Ascending aorta (tissue), 2 donors: ENCODE data around the gene STARD9. TPM values are rescaled to one million over a fixed set of nuclear protein-coding genes. Genes with fewer than 3 reads are reported as not detected.

ENCODE experiments used
- DNase-seq, 2 donors: peaks; one replicate each; pipeline ENCODE4 v3.0.0-alpha.2; 2019; ENCODE audit warnings: low spot score in 2 of 2
- H3K27ac ChIP-seq, 2 donors: fragments of 200-600 bp; sonication (generic); one replicate each; pipeline ENCODE4 v1.5.1; 2016 to 2017; ENCODE audit warnings: mild to moderate bottlenecking in 1 of 2
- H3K27me3 ChIP-seq: fragments of 200-600 bp; sonication (generic); one replicate; pipeline ENCODE4 v1.5.1; 2017
- H3K36me3 ChIP-seq, 2 donors: fragments of 200-600 bp; sonication (generic); one replicate each; pipeline ENCODE4 v1.5.1; 2016
- H3K4me1 ChIP-seq, 2 donors: fragments of 200-600 bp; sonication (generic); one replicate each; pipeline ENCODE4 v1.5.1; 2016 to 2017; ENCODE audit warnings: mild to moderate bottlenecking in 1 of 2
- H3K4me3 ChIP-seq, 2 donors: fragments of 200-600 bp; sonication (generic); one replicate each; pipeline ENCODE4 v1.5.1; 2016 to 2017; ENCODE audit warnings: mild to moderate bottlenecking in 1 of 2
- H3K9me3 ChIP-seq, 2 donors: fragments of 200-600 bp; sonication (generic); one replicate each; pipeline ENCODE4 v1.5.1; 2016
- intact Hi-C: fragments of 100-400 bp; cut with DNase I; formaldehyde crosslinking; loops from one replicate; pipeline ENCODE4 v1.15.1; 2023
- total RNA-seq: library from RNA; depleted of rRNA; stranded (reverse); fragments of >200 nt; gene quantifications from one replicate; pipeline ENCODE4 v1.1.0, GENCODE V29; 2016
- TF ChIP-seq, protein P1 (sequence below), 3 experiments: fragments of 200-600 bp in 2 of 3; fragments of 450-650 bp in 1 of 3; sonication (generic) in 2 of 3; IDR thresholded peaks; one replicate each; pipeline ENCODE4 v1.5.1; 2016 to 2019; ENCODE audit warnings: antibody characterized with exemption in 3 of 3, mild to moderate bottlenecking in 1 of 3, moderate library complexity in 1 of 3

The STARD9 gene
- total RNA-seq, 1 donor from 2014 or later, result 62.7 TPM

DNA sequence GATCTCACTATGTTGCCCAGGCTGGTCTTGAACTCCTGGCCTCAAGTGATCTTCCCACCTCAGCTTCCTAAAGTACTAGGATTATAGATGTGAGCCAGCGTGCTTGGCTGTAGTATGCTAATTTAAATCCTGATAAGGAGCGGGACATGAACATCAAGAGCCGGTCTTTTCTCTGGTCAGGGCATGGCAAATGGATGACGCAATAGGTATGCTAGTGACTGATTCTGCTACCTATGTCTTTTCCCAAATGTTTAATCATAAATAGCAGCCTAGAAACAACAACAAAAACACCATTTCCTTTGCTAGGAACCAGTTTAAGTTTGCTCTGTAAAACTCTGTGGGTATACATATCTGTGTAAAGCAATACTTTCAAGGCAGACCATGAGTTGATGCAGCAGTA lies 64.7 kb downstream of the STARD9 start:
- no peak for DNase-seq
- Histone ChIP-seq H3K27ac (no peak overlapping the region), H3K4me3 (no peak overlapping the region), H3K4me1 (no peaks in the 10 kb centered on the region), H3K36me3 (peaks cover 53 to 54% of the 10 kb centered on the region in 2 donors), H3K9me3 (no peaks in the 10 kb centered on the region), H3K27me3 (no peaks in the 10 kb centered on the region)
- intact Hi-C loops, result no loop called here
- TF ChIP-seq, protein P1, sequence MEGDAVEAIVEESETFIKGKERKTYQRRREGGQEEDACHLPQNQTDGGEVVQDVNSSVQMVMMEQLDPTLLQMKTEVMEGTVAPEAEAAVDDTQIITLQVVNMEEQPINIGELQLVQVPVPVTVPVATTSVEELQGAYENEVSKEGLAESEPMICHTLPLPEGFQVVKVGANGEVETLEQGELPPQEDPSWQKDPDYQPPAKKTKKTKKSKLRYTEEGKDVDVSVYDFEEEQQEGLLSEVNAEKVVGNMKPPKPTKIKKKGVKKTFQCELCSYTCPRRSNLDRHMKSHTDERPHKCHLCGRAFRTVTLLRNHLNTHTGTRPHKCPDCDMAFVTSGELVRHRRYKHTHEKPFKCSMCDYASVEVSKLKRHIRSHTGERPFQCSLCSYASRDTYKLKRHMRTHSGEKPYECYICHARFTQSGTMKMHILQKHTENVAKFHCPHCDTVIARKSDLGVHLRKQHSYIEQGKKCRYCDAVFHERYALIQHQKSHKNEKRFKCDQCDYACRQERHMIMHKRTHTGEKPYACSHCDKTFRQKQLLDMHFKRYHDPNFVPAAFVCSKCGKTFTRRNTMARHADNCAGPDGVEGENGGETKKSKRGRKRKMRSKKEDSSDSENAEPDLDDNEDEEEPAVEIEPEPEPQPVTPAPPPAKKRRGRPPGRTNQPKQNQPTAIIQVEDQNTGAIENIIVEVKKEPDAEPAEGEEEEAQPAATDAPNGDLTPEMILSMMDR (IDR thresholded peaks at IDR 0.05), result no peak

GRCh38 chr15:42650208-42651066 lies 75.0 kb downstream of the STARD9 start:
- no peaks in the 10 kb centered on the region for H3K4me1 ChIP-seq
- no peaks in the 10 kb centered on the region for H3K9me3 ChIP-seq
- H3K27ac ChIP-seq, result no peak overlapping the region
- no peak overlapping the region for H3K4me3 ChIP-seq
- DNase-seq, result peak in 1 of 2 donors; percentile 74
- TF ChIP-seq, protein P1 (IDR thresholded peaks at IDR 0.05), result peak; percentile 50 to 80 (median 60)
- intact Hi-C loops, result loop anchor here (2.0 to 5.0 kb wide), 2 partner anchors 73 to 102 kb away; partner anchors contain the start of genes HAUS2, LRRC57 and STARD9
- H3K36me3 ChIP-seq, result peaks cover 0 to 9% of the 10 kb centered on the region in 2 donors
- H3K27me3 ChIP-seq, result no peaks in the 10 kb centered on the region

DNA sequence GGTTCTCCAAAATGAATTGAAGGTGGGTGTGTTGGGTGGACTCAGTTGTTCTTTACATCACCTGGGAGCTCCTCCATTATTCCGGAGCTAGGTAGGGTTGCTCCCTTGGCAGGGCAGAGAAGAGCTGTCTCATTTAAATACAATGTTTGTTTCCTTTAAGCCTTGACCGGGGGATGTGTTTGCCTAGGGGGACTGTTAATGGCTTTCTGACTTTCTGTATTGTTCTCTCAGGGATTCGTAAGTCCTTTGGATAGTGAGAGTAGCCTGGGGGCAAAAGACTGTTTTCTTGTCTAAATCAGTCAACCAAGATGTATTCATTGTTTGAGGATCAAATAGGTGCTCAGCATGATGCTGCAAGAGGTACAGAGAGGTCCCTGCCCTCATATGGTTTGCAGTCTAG lies 90.4 kb downstream of the STARD9 start:
- peaks cover 50 to 70% of the 10 kb centered on the region in 2 donors for H3K36me3 ChIP-seq
- no peaks in the 10 kb centered on the region for H3K27me3 ChIP-seq
- no peaks in the 10 kb centered on the region for H3K4me1 ChIP-seq
- no peak overlapping the region for H3K27ac ChIP-seq
- DNase-seq, result no peak
- H3K9me3 ChIP-seq, result no peaks in the 10 kb centered on the region
- no peak overlapping the region for H3K4me3 ChIP-seq
- TF ChIP-seq, protein P1 (IDR thresholded peaks at IDR 0.05), result no peak
- intact Hi-C loops, result no loop called here

DNA sequence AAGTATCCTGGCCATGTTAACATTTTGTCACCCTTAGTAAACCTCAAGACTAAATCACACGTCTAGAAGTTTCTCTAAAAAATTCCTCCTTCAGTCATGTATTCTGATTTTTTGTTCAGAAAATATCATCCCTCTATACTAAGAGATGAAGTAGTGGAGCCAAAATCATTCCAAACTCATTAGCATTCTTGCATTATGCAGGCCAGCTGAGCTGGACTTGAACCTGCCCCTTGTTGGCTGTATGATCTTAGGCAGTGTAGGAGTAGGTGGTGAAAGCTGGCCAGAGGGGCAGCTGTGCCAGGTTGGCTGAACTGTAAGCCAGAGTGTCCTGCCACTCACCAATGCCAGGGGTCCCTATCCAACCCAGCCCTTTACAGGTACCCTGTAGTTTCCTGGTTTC lies 92.4 kb downstream of the STARD9 start:
- H3K27ac ChIP-seq, result no peak overlapping the region
- no peaks in the 10 kb centered on the region for H3K27me3 ChIP-seq
- TF ChIP-seq, protein P1 (IDR thresholded peaks at IDR 0.05), result no peak
- no peak overlapping the region for H3K4me3 ChIP-seq
- intact Hi-C loops, result no loop called here
- DNase-seq, result no peak
- no peaks in the 10 kb centered on the region for H3K4me1 ChIP-seq
- H3K9me3 ChIP-seq, result no peaks in the 10 kb centered on the region
- H3K36me3 ChIP-seq, result peaks cover 45 to 62% of the 10 kb centered on the region in 2 donors

GRCh38 chr15:42670451-42670850 lies 95.0 kb downstream of the STARD9 start:
- no peaks in the 10 kb centered on the region for H3K9me3 ChIP-seq
- DNase-seq, result no peak
- H3K4me3 ChIP-seq, result no peak overlapping the region
- no peak overlapping the region for H3K27ac ChIP-seq
- H3K36me3 ChIP-seq, result peaks cover 33 to 59% of the 10 kb centered on the region in 2 donors
- no peaks in the 10 kb centered on the region for H3K4me1 ChIP-seq
- intact Hi-C loops, result no loop called here
- no peaks in the 10 kb centered on the region for H3K27me3 ChIP-seq
- TF ChIP-seq, protein P1 (IDR thresholded peaks at IDR 0.05), result no peak
